ENCODE measurements around the gene DMKN.

The DMKN gene

GRCh38 chr19:35460608-35461007 is 52.8 kb downstream of the DMKN start:
- no peak for DNase-seq

GRCh38 chr19:35459414-35460082 is 53.9 kb downstream of the DMKN start:
- no peak for DNase-seq

- no peak for DNase-seq
Observed at GRCh38 chr19:35458731-35459391, 54.6 kb downstream of the DMKN start.

GRCh38 chr19:35458192-35458591 is 55.3 kb downstream of the DMKN start:
- DNase-seq: no peak

GRCh38 chr19:35457173-35457572 is 56.3 kb downstream of the DMKN start:
- DNase-seq: no peak

GRCh38 chr19:35455616-35456201 is 57.7 kb downstream of the DMKN start:
- DNase-seq: peak in 1 of 5 experiments; percentile 28

GRCh38 chr19:35454663-35455062 is 58.8 kb downstream of the DMKN start:
- no peak for DNase-seq

- peak in 2 of 5 experiments; percentile 41 to 73 for DNase-seq
Observed at GRCh38 chr19:35451338-35452096, 61.9 kb downstream of the DMKN start.

- no peak for DNase-seq
Observed at GRCh38 chr19:35449359-35450043, 63.9 kb downstream of the DMKN start.

- no peak for DNase-seq
Observed at GRCh38 chr19:35447606-35448469, 65.6 kb downstream of the DMKN start, which contains the start of gene FFAR2. Gene FFAR2 (plus strand): TSS chr19:35448257. CDS start chr19:35449715, 1,458 bp downstream.
